ENCODE results near the gene TOGARAM1.

Gene TOGARAM1

DNA sequence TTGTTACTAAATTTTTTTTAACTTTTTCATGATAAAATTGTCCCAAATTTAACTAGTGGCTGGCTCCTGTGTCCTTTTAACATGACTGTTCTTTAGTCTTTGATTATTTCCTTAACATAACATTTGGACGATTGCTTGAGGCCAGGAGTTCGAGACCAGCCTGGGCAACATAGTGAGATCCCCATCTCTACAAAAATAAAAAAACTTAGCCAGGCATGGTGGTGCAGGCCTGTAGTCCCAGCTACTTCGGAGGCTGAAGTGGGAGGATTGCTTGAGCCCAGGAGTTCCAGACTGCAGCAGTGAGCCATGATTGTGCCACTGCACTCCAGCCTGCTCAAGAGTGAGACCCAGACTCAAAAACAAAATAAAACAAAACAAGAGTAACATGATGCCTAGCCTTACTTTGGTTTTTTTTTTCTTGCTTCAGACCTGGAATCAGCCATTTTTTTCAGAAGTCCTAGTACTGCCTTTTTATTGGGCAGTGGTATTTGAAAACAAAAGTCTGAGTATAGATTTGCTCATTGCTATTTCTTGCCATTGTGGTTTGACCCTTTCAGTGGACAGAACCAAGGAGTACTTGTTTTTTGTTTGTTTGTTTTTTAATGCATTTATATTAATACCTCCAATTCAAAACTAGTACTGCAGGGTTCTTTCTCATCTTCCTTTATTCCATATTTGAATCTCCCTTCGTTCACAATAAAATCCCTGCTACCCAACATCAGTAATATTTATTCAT is 4.8 kb downstream of the TOGARAM1 start:
- no peak for DNase-seq

- DNase-seq: no peak
Observed at GRCh38 chr14:44968714-44969113, 6.7 kb downstream of the TOGARAM1 start.

GRCh38 chr14:44970907-44971306 is 8.9 kb downstream of the TOGARAM1 start:
- no peak for DNase-seq

- DNase-seq: no peak
Observed at GRCh38 chr14:44971459-44971858, 9.5 kb downstream of the TOGARAM1 start.

- DNase-seq: no peak
Observed at GRCh38 chr14:44979273-44979672, 17.3 kb downstream of the TOGARAM1 start.

DNA sequence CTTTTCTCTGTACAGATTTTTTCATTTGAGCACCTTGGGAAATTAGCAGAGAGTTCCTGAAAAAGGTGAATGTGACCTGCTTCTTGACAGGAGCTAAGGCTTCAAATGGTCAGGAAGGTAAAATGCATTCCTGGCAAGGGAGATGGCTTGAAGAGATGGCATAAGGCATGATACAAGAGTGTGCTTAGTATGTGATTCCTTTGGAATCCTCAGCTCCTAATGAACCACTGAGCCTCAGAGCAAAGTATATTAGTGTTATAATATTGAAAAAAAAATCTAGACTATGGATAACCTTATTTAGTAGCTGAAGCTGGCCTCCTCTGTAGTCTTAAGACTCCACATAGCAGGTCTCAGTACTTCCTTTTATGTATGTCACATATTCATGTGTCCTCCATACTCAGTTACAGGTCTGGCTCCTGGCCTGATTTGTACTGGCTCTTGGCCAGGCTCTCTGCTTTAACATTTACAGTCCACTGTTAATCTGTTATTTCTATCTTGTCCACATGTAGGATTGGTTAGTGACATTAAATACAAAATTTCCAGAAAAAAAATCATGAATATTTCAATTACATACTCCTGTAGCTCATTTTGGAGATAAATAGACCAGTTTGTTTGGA is 17.9 kb downstream of the TOGARAM1 start:
- DNase-seq: no peak

DNA sequence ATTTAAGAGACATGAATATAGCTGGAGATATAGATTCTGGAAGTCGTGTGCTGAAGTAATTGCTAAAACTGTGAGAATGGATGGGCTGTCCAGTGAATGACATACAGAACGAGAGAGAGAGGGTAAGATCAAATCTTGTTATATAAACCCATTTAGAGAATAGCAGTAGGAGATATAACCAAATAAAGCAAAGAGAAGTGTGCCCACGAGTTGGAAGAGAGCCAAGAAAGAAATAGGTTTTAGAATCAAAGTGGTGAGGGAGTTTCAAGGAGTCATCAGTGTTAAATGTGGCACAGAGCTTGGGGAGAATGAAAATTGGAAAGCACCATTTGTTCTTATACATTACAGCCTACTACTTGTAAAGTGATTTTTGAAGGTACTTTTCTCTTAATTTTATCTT is 19.2 kb downstream of the TOGARAM1 start:
- DNase-seq: no peak

DNA sequence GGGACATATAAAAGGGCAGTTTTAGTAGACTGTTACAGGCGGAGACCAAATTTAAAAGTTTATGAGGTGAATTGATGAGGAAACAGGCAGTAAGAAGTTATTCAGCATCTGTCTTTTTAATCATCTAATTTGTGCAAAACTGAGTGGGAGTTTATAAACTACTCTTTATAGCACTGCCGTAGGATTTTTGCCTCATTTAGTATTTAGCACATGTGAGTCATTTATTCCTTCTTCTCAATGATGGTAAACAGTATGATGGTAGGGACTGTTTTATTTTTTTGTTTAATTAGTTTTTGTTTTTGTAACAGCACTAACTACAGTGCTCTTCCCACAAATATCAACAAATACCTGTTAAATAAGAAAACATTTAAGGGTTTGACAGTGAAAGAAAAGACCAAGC is 20.6 kb downstream of the TOGARAM1 start:
- no peak for DNase-seq

GRCh38 chr14:44988694-44989093 is 26.7 kb downstream of the TOGARAM1 start:
- DNase-seq: no peak

DNA sequence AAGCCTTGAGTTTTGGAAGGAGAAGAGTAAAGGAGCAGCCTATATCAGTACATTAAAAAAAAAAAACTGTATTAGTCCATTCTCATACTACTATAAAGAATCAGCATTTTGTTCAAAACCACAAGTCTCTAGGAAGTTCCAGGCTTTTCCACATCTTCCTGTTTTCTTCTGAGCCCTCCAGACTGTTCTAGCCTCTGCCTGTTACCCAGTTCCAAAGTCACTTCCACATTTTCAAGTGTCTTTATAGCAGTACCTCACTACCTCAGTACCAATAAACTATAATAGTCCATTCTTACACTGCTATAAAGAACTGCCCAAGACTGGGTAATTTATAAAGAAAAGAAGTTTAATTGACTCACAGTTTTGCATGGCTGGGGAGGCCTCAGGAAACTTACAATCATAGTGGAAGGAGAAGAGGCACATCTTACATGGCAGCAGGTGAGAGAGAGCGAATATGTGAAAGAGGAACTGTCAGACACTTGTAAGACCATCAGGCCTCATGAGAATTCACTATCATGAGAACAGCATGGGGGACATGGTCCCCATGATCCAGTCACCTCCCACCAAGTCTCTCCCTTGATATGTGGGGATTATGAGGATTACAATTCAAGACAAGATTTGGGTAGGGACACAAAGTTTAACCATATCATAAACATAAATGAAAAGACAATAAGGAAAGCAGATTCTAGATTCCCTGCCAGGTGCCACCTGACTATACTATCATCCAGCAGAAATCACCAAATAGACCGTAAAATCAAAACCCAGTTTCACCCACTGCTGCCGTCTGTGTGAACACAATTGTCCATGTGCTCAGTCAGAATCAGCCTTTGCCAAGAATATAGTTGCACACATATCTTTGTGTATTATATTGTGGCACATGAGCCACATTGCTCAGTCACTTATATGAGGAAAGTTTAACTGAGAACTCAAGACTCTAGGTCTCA is 27.8 kb downstream of the TOGARAM1 start:
- no peak for DNase-seq

GRCh38 chr14:44990533-44990932 is 28.5 kb downstream of the TOGARAM1 start:
- no peak for DNase-seq

DNA sequence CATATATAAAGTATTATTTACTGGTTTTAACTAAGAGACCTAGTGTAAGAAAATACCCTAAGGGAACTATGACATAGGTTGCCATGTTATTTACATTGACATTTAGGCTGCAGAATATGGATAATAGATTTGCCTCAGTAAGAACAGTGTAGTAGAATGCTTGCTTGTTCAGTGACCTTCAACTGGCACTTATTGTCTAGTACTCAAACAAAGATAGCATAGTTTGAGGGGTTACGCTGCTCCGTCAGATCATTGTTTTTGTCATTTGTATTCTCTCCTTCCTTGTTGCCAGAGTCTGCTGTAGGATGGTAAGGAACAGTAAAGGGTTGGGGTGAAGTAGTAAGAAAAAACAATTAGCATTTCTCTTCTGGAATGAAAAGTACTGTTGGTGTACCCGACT is 33.2 kb downstream of the TOGARAM1 start:
- DNase-seq: no peak

DNA sequence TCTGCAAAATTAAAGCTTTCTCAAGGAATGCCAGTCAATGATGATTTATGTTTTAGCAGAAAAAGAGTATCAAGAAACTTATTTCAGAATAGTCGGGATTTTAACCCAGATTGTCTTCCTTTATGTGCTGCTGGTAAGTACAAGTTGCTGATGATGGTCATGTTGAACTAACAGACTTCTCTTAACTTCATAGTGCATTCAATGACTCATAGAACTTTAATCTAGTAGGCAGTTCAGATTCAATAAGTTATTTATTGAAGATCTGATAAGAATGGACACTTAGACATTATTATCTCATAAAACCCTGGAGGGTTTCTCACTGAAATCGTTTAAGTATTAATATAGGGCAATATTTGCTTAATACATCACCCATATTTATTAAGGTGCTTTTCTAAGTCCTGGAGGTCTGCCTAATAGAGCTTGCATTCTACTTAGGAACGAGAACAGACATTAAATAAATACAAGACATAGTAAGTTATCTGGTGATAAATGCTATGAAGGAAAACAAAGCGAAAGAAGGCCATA is 33.8 kb downstream of the TOGARAM1 start:
- DNase-seq: no peak

DNA sequence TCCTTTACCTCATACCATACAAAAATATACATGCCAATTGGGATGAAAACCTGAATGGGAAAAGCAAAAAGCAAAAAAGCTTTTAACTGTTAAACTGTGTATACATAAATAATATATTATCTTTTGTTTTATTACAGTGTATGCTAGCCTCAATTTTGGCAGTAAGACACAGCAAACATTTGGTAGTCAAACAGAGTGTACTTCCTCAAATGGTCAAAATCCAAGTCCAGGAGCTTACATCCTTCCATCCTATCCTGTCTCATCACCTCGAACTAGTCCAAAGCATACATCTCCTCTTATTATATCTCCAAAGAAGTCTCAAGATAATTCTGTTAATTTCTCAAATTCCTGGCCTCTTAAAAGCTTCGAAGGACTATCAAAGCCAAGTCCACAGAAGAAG is 41.9 kb downstream of the TOGARAM1 start:
- no peak for DNase-seq

DNA sequence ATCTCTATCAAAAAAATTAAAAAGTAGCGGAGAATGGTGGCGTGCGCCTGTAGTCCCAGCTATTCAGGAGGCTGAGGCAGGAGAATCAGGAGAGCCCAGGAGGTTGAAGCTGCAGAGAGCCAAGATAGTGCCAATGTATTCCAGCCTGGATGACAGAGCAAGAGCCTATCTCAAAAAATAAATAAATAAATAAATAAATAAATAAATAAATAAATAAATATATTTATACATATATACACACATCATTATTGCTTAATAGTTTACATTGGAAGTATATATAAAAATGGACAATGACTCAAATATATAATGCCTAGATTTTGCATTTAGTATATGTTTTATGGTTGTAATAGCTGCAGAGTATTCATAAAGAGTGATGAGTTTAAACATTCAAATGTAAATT is 53.1 kb downstream of the TOGARAM1 start:
- DNase-seq: no peak

DNA sequence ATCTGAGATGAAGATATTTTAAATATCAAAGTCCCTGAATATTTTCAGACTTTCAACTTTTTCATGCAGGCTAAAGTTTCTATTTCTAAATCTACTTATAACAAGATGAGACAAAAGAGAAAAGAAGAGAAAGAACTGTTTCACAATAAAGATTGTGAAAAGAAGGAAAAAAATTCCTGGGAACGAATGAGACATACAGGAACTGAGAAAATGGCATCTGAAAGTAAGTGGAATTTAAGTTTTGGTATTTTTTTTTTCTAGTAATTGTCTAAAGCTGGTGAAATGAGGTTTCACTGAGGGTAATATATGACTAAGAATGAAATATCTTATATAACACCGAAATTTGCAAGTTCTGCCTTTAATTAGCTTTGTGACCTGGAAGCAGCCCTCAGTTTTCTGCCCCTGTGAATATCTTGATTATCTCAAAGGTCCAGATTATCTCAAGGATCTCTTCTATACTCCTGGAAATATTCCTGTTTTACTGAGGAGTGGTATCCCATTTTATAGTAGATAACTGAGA is 66.2 kb downstream of the TOGARAM1 start:
- no peak for DNase-seq

DNA sequence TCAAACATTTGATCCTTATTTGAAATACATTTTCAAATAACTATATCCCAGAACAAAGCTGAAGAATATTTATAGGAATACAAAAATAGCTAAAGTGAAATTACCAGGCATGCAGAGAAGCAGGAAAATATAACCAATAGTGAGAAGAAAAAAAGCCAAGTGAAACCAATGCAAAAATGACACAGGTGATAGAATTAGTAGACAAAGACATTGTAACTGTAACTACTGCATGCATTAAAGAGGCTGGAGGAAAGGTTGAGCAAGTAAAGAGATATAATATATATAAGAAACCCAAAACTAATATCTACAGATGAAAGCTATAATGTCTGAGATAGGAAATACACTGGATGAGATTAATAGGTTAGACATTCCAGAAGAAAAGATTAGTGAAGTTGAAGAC is 72.7 kb downstream of the TOGARAM1 start:
- no peak for DNase-seq

DNA sequence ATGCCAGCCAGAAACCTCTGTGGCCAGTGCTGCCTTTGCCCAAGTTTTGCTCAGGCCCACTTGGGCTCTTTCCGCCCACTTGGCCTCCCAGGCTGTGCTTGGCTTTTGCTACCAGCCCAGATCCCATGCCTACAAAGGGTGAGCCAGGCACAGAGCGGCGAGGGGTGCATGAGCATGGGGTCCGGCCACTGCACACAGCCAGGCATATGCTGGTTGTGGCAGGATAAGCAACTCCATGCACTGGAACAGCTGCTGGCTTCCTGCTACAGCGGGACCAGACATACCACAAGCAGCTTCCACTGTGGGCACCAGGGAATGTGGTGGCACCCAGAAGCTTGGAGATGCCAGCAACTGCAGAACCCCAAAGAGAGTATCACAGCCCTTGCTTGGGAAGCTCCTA is 76.3 kb downstream of the TOGARAM1 start:
- no peak for DNase-seq

GRCh38 chr14:45038865-45039264 is 76.9 kb downstream of the TOGARAM1 start:
- no peak for DNase-seq

DNA sequence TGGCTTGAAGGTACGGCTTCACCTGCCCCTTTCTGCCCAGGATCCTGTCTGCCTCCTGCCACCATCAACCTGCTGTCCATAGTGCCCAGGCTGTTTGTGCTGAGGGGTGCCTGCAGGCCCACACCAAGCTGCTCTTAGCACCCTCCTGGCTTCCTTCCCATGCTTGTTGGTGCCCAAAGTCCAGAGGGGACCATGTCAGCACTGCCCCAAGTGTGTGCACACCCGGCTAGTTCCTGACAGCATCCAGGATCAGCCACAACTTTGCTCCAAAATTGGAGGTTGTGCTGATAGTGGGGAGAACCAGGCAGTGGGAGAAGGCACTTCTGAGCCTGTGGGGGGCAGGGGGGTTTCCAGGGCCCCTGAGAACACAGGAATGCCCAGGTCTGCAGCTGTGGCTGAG is 77.4 kb downstream of the TOGARAM1 start:
- DNase-seq: no peak

GRCh38 chr14:45041641-45042040 is 79.7 kb downstream of the TOGARAM1 start:
- no peak for DNase-seq

- no peak for DNase-seq
Observed at GRCh38 chr14:45044638-45045037, 82.6 kb downstream of the TOGARAM1 start.

- no peak for DNase-seq
Observed at GRCh38 chr14:45048385-45048784, 86.4 kb downstream of the TOGARAM1 start.
